ENCODE results near the gene CTNNBIP1. TPM values are rescaled to one million over a fixed set of nuclear protein-coding genes. Genes with fewer than 3 reads are reported as not detected.

CTNNBIP1 gene
- total RNA-seq, 1 experiment from 2014 or later, result 17.1 TPM

DNA sequence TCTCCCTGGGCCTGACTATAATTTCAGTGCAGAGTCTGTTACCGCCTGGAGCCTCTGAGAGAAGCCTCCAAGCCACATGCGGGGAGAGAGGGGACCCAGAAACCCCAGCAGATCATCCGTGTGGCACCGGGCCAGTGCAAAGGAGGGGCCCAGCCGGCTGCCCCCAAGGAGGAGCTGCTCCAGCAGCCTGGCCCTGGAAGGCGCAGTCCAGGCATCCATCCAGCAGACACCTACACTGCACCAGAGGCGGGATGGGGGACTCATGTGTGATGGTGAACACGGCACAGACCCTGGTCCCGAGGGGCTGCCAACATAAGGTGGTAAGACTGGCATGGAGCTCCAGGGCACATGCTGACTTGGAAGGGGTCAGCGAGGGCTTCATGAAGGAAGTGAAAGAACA lies 46.7 kb downstream of the CTNNBIP1 start:
- H3K36me3 ChIP-seq (ENCODE audit: control insufficient read depth, insufficient read depth, low read length), result no peaks in the 10 kb centered on the region
- no peaks in the 10 kb centered on the region for H3K4me1 Mint-ChIP-seq (ENCODE audit: low read depth, unreplicated experiment)
- H3K9me3 ChIP-seq, result no peaks in the 10 kb centered on the region
- no peaks in the 10 kb centered on the region for H3K4me1 ChIP-seq
- H3K27ac Mint-ChIP-seq (ENCODE audit: unreplicated experiment), result no peak overlapping the region
- peaks cover 5% of the 10 kb centered on the region for H3K36me3 Mint-ChIP-seq (ENCODE audit: insufficient read depth, unreplicated experiment)
- intact Hi-C loops (cut with micrococcal nuclease; ENCODE audit: unreplicated experiment), result loop anchor here (10.0 kb wide), 1 partner anchor 139 kb away; no protein-coding TSS in a partner anchor
- H3K4me3 Mint-ChIP-seq (ENCODE audit: unreplicated experiment), result no peak overlapping the region
- H3K27me3 Mint-ChIP-seq (ENCODE audit: insufficient read depth, unreplicated experiment), result no peaks in the 10 kb centered on the region
- H3K27me3 ChIP-seq (replicated peaks; ENCODE audit: control insufficient read depth, insufficient read depth, low read length), result no peaks in the 10 kb centered on the region
- no peak for DNase-seq
- TF ChIP-seq, protein P1, sequence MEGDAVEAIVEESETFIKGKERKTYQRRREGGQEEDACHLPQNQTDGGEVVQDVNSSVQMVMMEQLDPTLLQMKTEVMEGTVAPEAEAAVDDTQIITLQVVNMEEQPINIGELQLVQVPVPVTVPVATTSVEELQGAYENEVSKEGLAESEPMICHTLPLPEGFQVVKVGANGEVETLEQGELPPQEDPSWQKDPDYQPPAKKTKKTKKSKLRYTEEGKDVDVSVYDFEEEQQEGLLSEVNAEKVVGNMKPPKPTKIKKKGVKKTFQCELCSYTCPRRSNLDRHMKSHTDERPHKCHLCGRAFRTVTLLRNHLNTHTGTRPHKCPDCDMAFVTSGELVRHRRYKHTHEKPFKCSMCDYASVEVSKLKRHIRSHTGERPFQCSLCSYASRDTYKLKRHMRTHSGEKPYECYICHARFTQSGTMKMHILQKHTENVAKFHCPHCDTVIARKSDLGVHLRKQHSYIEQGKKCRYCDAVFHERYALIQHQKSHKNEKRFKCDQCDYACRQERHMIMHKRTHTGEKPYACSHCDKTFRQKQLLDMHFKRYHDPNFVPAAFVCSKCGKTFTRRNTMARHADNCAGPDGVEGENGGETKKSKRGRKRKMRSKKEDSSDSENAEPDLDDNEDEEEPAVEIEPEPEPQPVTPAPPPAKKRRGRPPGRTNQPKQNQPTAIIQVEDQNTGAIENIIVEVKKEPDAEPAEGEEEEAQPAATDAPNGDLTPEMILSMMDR (IDR thresholded peaks at IDR 0.05; ENCODE audit: insufficient read depth in 1 of 2, low read depth in 1 of 2, low read length in 1 of 2, severe bottlenecking in 1 of 2, unreplicated experiment in 1 of 2), result no peak
- H3K4me3 ChIP-seq (ENCODE audit: low read depth, low read length), result no peak overlapping the region
- CTCF ChIA-PET, result interaction anchor here (1.9 kb wide), 1 partner anchor 79 kb away, joined by 9 read pairs; no protein-coding TSS in a partner anchor
- BruUV-seq (replicated peaks), result no TSS peak
- H3K9me3 Mint-ChIP-seq (ENCODE audit: unreplicated experiment), result no peaks in the 10 kb centered on the region
- POLR2A ChIA-PET, result no interaction called here

DNA sequence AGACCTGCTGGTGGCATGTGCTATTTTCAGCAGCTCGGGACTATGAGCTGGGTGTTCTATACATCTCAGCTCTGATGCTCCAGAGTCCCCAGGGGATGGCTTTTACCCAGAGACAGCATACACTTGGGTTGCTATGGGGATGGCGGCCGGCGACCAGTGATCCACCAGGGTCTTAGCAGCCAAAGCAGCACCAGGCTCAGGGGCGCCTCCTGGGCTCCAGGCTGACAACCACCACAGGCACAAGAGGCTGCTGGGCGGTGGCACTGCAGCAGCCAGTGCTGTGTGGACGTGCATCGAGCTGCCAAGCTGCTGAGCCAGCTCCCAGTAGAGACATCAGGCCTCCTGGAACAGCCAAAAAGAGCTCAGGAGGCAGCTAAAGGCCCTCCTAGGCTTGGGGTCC lies 48.7 kb downstream of the CTNNBIP1 start:
- Histone ChIP-seq H3K36me3 (ENCODE audit: control insufficient read depth, insufficient read depth, low read length) (no peaks in the 10 kb centered on the region), H3K27me3 (replicated peaks; ENCODE audit: control insufficient read depth, insufficient read depth, low read length) (no peaks in the 10 kb centered on the region), H3K9me3 (no peaks in the 10 kb centered on the region), H3K4me1 (no peaks in the 10 kb centered on the region), H3K4me3 (ENCODE audit: low read depth, low read length) (no peak overlapping the region)
- BruUV-seq (replicated peaks), result no TSS peak
- intact Hi-C loops (cut with micrococcal nuclease; ENCODE audit: unreplicated experiment), result loop anchor here (10.0 kb wide), 1 partner anchor 137 kb away; no protein-coding TSS in a partner anchor
- DNase-seq, result no peak
- TF ChIP-seq, protein P1 (IDR thresholded peaks at IDR 0.05; ENCODE audit: insufficient read depth in 1 of 2, low read depth in 1 of 2, low read length in 1 of 2, severe bottlenecking in 1 of 2, unreplicated experiment in 1 of 2), result no peak
- Mint-ChIP-seq H3K36me3 (ENCODE audit: insufficient read depth, unreplicated experiment) (peaks cover 5% of the 10 kb centered on the region), H3K27me3 (ENCODE audit: insufficient read depth, unreplicated experiment) (no peaks in the 10 kb centered on the region), H3K4me3 (ENCODE audit: unreplicated experiment) (no peak overlapping the region), H3K9me3 (ENCODE audit: unreplicated experiment) (no peaks in the 10 kb centered on the region), H3K27ac (ENCODE audit: unreplicated experiment) (no peak overlapping the region), H3K4me1 (ENCODE audit: low read depth, unreplicated experiment) (no peaks in the 10 kb centered on the region)
- ChIA-PET CTCF (interaction anchor here (0.6 kb wide), 1 partner anchor 66 kb away, joined by 3 read pairs; no protein-coding TSS in a partner anchor), POLR2A (no interaction called here)

DNA sequence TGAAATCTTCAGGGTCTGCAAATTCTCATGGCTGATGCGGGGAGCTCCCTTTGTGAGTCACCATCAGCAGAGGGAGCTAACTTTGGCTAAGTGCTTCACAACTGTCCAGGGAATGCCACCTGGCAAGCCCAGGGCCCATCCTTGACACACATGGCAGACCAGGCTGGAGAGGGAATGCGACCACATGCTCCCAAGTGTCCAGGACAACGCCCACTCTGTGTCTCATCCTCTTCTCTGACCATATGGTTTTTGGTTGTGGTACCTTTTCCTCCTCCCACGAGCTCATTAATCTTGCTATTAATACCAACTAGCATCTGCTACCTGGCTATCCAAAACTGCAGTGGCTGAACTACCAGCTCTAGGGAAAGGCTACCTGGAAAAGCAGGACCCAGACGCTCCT lies 49.2 kb downstream of the CTNNBIP1 start:
- Histone ChIP-seq H3K4me1 (no peaks in the 10 kb centered on the region), H3K27me3 (replicated peaks; ENCODE audit: control insufficient read depth, insufficient read depth, low read length) (no peaks in the 10 kb centered on the region), H3K4me3 (ENCODE audit: low read depth, low read length) (no peak overlapping the region), H3K36me3 (ENCODE audit: control insufficient read depth, insufficient read depth, low read length) (no peaks in the 10 kb centered on the region), H3K9me3 (no peaks in the 10 kb centered on the region)
- H3K36me3 Mint-ChIP-seq (ENCODE audit: insufficient read depth, unreplicated experiment), result peaks cover 5% of the 10 kb centered on the region
- H3K27me3 Mint-ChIP-seq (ENCODE audit: insufficient read depth, unreplicated experiment), result no peaks in the 10 kb centered on the region
- intact Hi-C loops (cut with micrococcal nuclease; ENCODE audit: unreplicated experiment), result loop anchor here (10.0 kb wide), 1 partner anchor 136 kb away; no protein-coding TSS in a partner anchor
- TF ChIP-seq, protein P1 (IDR thresholded peaks at IDR 0.05; ENCODE audit: insufficient read depth in 1 of 2, low read depth in 1 of 2, low read length in 1 of 2, severe bottlenecking in 1 of 2, unreplicated experiment in 1 of 2), result no peak
- DNase-seq, result no peak
- no TSS peak for BruUV-seq (replicated peaks)
- ChIA-PET POLR2A (no interaction called here), CTCF (no interaction called here)
- H3K4me3 Mint-ChIP-seq (ENCODE audit: unreplicated experiment), result no peak overlapping the region
- H3K9me3 Mint-ChIP-seq (ENCODE audit: unreplicated experiment), result no peaks in the 10 kb centered on the region
- no peaks in the 10 kb centered on the region for H3K4me1 Mint-ChIP-seq (ENCODE audit: low read depth, unreplicated experiment)
- no peak overlapping the region for H3K27ac Mint-ChIP-seq (ENCODE audit: unreplicated experiment)

All from Caco-2 (cell line).